Measurements from ENCODE around the gene SHROOM4.
A peak's percentile ranks its signal among the peaks of the same experiment; 100 is the strongest.

The SHROOM4 gene

GRCh38 chrX:50812995-50813842, 775 bp downstream of the SHROOM4 start:
- peak overlapping the region; percentile 74 for H3K4me3 ChIP-seq
- TF ChIP-seq, protein P1, sequence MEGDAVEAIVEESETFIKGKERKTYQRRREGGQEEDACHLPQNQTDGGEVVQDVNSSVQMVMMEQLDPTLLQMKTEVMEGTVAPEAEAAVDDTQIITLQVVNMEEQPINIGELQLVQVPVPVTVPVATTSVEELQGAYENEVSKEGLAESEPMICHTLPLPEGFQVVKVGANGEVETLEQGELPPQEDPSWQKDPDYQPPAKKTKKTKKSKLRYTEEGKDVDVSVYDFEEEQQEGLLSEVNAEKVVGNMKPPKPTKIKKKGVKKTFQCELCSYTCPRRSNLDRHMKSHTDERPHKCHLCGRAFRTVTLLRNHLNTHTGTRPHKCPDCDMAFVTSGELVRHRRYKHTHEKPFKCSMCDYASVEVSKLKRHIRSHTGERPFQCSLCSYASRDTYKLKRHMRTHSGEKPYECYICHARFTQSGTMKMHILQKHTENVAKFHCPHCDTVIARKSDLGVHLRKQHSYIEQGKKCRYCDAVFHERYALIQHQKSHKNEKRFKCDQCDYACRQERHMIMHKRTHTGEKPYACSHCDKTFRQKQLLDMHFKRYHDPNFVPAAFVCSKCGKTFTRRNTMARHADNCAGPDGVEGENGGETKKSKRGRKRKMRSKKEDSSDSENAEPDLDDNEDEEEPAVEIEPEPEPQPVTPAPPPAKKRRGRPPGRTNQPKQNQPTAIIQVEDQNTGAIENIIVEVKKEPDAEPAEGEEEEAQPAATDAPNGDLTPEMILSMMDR (IDR thresholded peaks at IDR 0.05), result no peak
- H3K27ac ChIP-seq, result peak overlapping the region; percentile 41 to 81
- no peak for DNase-seq (ENCODE audit: low spot score)

- TF ChIP-seq, protein P1 (IDR thresholded peaks at IDR 0.05), result no peak
- no peak for DNase-seq (ENCODE audit: low spot score)
- no peak overlapping the region for H3K27ac ChIP-seq
- no peak overlapping the region for H3K4me3 ChIP-seq
Measured at GRCh38 chrX:50805276-50805675, 8.7 kb downstream of the SHROOM4 start.

DNA sequence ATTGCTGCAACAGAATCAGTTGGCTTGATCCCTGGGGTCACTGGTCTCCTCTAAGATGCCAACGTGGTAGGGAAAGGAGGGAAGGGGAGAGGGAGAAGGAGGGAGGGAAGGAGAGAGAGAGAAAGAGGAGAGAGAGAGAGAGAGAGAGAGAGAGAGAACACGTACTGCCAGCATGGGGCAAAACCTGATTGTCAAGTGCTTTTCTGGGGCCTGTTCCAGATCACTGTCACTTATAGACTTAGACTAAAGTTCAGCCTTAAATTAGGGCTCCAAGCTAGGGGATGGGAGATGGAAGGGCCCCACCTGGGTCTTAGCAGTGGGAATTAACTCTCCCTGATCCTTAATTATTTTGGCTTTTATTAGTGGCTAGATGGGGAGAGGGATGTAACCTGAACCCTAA, 12.9 kb downstream of the SHROOM4 start:
- TF ChIP-seq, protein P1 (IDR thresholded peaks at IDR 0.05), result no peak
- Histone ChIP-seq H3K4me3 (no peak overlapping the region), H3K27ac (no peak overlapping the region)
- DNase-seq (ENCODE audit: low spot score), result no peak

DNA sequence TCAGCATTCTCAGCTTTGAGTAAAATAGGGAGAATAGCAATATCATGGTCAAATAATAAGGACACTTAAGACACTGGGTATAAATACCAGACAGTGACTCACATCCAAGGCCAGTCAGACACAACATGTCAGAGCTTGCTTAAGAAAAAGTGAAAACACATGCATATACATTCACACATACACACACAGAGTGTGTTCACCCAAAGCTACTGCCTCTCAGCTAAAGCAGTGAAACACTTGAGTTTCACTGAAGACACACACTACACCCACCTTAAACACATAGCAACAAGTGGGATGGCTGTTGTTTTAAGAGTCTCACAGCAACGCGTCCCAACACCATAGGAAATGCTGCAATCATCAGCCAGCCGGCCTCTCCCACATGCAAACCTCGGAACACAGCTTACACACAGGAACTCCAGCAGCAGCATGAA, 14.4 kb downstream of the SHROOM4 start:
- H3K27ac ChIP-seq, result peak overlapping the region in 1 of 2 donors; percentile 15
- no peak for DNase-seq (ENCODE audit: low spot score)
- TF ChIP-seq, protein P1 (IDR thresholded peaks at IDR 0.05), result no peak
- H3K4me3 ChIP-seq, result no peak overlapping the region

DNA sequence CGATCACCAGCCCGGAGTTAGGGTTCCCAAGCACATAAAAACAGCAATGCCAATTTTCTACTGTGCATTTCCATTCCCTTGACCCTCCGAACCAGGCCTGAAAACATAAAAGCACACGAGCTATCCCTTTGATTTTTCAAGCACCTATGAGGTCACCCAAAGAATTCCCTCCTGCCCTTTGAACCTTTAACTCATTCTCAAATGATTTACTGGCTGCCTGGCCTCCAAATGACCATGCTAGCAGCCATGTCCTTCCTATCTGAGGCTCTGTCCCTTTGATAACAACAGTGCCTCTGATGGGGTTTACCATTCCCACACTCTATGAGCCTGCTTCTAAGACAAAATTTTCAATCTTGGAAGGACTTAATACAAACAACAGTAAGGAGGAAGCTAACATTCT, 15.2 kb downstream of the SHROOM4 start:
- TF ChIP-seq, protein P1 (IDR thresholded peaks at IDR 0.05), result no peak
- no peak overlapping the region for H3K27ac ChIP-seq
- no peak for DNase-seq (ENCODE audit: low spot score)
- H3K4me3 ChIP-seq, result no peak overlapping the region

DNA sequence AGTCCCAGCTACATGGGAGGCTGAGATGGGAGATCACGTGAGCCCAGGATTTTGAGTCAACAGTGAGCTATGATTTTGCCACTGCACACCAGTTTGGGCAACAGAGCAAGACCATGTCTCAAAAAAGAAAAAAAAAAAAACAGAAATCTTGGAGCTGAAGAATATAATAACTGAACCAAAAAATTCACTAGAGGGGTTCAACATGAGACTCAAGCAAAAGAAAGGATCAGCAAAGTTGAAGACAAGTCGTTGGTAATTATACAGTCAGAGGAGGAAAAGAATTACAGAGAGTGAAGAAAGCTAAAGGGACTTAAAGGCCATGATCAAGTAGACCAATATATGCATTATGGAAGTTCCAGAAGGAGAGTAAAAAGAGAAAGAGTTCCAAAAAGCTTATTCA, 26.9 kb downstream of the SHROOM4 start:
- DNase-seq (ENCODE audit: low spot score), result no peak
- no peak overlapping the region for H3K4me3 ChIP-seq
- TF ChIP-seq, protein P1 (IDR thresholded peaks at IDR 0.05), result no peak
- no peak overlapping the region for H3K27ac ChIP-seq

DNA sequence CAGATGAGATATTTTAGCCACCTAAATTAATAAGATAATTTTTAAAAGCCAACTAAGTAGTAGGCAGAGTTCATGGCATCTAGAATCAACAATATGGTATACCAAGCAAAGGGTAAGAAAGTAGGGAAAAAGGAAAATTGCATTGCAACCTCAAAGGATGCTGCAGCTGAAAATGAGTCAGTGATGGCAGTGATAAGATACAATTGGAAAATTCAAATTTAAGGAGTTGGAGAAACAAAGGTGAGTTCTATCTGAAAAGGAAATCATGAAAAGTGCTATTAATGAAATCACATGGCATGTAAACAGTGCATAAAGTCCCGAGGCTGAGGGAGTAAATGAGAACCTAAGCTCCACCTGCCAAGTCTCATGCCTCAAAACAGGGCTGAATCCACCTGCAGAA, 33.9 kb downstream of the SHROOM4 start:
- Histone ChIP-seq H3K4me3 (no peak overlapping the region), H3K27ac (no peak overlapping the region)
- TF ChIP-seq, protein P1 (IDR thresholded peaks at IDR 0.05), result no peak
- DNase-seq (ENCODE audit: low spot score), result no peak

Measured in coronary artery (tissue), 2 donors.